DMS79 (cell line): ENCODE results near the gene NSMF.
"Not testable (repeated sequence)": the region's sequence is repeated elsewhere in the genome, so short reads cannot be mapped to it uniquely, and the experiment has no call there.

Experiments used
- DNase-seq: peaks from one replicate; lab custom pipeline; 2025; lab: John Stamatoyannopoulos, UW

NSMF gene

GRCh38 chr9:137457406-137458193 is 1.5 kb downstream of the NSMF start:
- DNase-seq = no peak

GRCh38 chr9:137456864-137457405 is 2.2 kb downstream of the NSMF start:
- no peak for DNase-seq

GRCh38 chr9:137456061-137456863 is 2.9 kb downstream of the NSMF start:
- DNase-seq = no peak

- DNase-seq = no peak
These were observed 3.7 kb downstream of the NSMF start for GRCh38 chr9:137455359-137455991.

GRCh38 chr9:137454597-137455358 is 4.4 kb downstream of the NSMF start:
- DNase-seq = no peak

- DNase-seq = no peak
These were observed 5.0 kb downstream of the NSMF start for GRCh38 chr9:137454145-137454596.

- no peak for DNase-seq
These were observed 5.5 kb downstream of the NSMF start for GRCh38 chr9:137453643-137454081.

GRCh38 chr9:137452761-137453642 is 6.1 kb downstream of the NSMF start:
- no peak for DNase-seq

GRCh38 chr9:137452006-137452760 is 7.0 kb downstream of the NSMF start:
- no peak for DNase-seq

- DNase-seq = not testable (repeated sequence)
These were observed 7.7 kb downstream of the NSMF start for GRCh38 chr9:137451264-137452005.

- not testable (repeated sequence) for DNase-seq
These were observed 8.5 kb downstream of the NSMF start for GRCh38 chr9:137450539-137451222.

- DNase-seq = no peak
These were observed 9.1 kb downstream of the NSMF start for GRCh38 chr9:137449931-137450538.

- no peak for DNase-seq
These were observed 9.9 kb downstream of the NSMF start for GRCh38 chr9:137449081-137449844.

- no peak for DNase-seq
These were observed 10.6 kb downstream of the NSMF start for GRCh38 chr9:137448602-137448962.

GRCh38 chr9:137447722-137448601 is 11.2 kb downstream of the NSMF start:
- DNase-seq = no peak

GRCh38 chr9:137446851-137447471 is 12.2 kb downstream of the NSMF start:
- DNase-seq = no peak
